Measurements from ENCODE around the gene CCL23.

CCL23 gene

DNA sequence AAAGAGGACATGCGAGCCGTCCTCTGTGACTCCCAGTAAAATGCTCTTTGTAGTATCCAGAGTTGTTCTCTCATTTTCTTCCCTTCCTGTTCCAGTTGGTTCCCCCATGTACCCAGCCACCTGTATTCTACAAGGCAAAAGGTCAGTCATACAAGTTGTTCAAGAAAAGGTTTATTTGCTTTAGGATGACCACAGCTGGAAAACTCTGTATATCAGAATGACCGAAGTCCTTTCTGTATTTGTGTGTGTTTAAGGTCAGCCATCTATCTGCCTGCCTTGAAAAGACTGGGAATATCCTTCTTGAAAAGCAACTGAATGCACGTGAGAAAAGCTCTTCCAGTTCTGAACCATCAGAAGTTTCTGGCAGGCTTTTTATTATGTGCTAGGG lies 44.8 kb downstream of the CCL23 start:
- H3K27me3 ChIP-seq (ENCODE audit: insufficient read depth, low read depth, severe bottlenecking), result no peaks in the 10 kb centered on the region
- H3K9me3 ChIP-seq (ENCODE audit: severe bottlenecking), result no peaks in the 10 kb centered on the region
- no peak for DNase-seq
- no peak for TF ChIP-seq CTCF (IDR thresholded peaks at IDR 0.05; ENCODE audit: low read depth, low read length)
- no peak overlapping the region for H3K4me3 ChIP-seq (ENCODE audit: low read depth, low read length)
- no peaks in the 10 kb centered on the region for H3K36me3 ChIP-seq
- H3K27ac ChIP-seq, result no peak overlapping the region

DNA sequence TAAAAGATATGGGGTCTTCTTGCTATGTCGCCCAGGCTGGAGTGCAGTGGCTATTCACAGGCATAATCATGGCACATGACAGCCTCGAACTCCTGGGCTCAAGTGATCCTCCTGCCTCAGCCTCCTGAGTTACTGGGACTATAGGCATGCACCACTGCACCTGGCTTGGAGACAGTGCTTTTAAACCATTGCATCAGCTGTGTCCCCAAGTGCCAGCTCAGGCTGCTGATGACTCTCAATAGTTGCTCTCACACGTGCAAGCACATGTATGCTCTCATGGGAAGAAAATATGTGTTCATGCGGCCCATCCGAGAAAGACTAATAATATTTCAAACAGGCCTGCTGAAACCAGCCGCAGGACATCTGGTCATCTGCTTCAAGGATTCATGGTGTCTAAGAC lies 45.2 kb downstream of the CCL23 start:
- DNase-seq, result no peak
- Histone ChIP-seq H3K27ac (no peak overlapping the region), H3K27me3 (ENCODE audit: insufficient read depth, low read depth, severe bottlenecking) (no peaks in the 10 kb centered on the region), H3K4me3 (ENCODE audit: low read depth, low read length) (no peak overlapping the region), H3K36me3 (no peaks in the 10 kb centered on the region), H3K9me3 (ENCODE audit: severe bottlenecking) (no peaks in the 10 kb centered on the region)
- TF ChIP-seq CTCF (IDR thresholded peaks at IDR 0.05; ENCODE audit: low read depth, low read length), result no peak

DNA sequence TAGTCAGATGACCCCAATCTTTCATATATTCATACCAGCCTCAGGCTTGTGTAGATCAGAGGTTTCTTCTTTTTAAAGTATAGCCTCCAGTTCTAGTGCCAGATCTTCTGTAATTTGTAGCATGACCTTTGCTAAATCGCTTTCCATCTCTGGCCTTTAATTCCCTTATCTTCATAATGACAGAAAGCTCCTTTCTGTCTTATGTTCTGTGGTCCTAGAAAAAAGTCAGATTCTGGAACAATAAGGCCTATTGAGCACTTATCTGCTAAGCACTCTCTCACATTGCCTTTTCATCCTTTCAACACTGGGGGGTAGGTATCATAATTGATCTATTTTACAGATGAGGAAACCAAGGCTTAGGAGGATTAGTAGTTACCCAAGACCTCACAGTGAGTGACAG lies 45.7 kb downstream of the CCL23 start:
- TF ChIP-seq CTCF (IDR thresholded peaks at IDR 0.05; ENCODE audit: low read depth, low read length), result no peak
- no peaks in the 10 kb centered on the region for H3K27me3 ChIP-seq (ENCODE audit: insufficient read depth, low read depth, severe bottlenecking)

GRCh38 chr17:35969558-35970380 lies 48.0 kb downstream of the CCL23 start:
- Histone ChIP-seq H3K27ac (no peak overlapping the region), H3K27me3 (ENCODE audit: insufficient read depth, low read depth, severe bottlenecking) (no peaks in the 10 kb centered on the region), H3K4me3 (ENCODE audit: low read depth, low read length) (no peak overlapping the region), H3K36me3 (no peaks in the 10 kb centered on the region), H3K9me3 (ENCODE audit: severe bottlenecking) (no peaks in the 10 kb centered on the region)
- peak; percentile 84 for DNase-seq
- peak; percentile 76 for TF ChIP-seq CTCF (IDR thresholded peaks at IDR 0.05; ENCODE audit: low read depth, low read length)

More for the DNA sequence above, 45.7 kb downstream of the CCL23 start:
- DNase-seq, result no peak
- Histone ChIP-seq H3K4me3 (ENCODE audit: low read depth, low read length) (no peak overlapping the region), H3K27ac (no peak overlapping the region), H3K9me3 (ENCODE audit: severe bottlenecking) (no peaks in the 10 kb centered on the region), H3K36me3 (no peaks in the 10 kb centered on the region)

DNA sequence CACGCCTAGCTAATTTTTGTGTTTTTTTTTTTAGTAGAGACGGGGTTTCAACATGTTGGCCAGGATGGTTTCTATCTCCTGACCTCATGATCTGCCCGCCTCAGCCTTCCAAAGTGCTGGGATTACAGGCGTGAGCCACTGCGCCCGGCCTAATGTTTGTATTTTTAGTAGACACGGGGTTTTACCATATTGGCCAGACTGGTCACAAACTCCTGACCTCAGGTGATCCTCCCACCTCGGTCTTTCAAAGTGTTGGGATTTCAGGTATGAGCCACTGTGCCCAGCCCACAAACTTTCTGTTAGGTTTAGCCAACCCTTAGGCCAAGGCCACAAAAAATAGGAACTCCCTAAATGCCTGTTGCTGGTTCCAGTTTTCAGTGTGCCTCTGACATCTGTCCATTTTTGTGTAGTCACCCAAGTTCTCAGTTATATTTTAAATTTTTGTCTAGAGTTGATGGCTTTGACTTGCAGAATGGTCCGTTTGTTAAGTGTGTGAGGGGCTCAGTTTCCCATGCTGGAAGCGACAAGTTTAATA lies 49.2 kb downstream of the CCL23 start:
- Histone ChIP-seq H3K36me3 (no peaks in the 10 kb centered on the region), H3K4me3 (ENCODE audit: low read depth, low read length) (no peak overlapping the region), H3K9me3 (ENCODE audit: severe bottlenecking) (no peaks in the 10 kb centered on the region), H3K27ac (no peak overlapping the region), H3K27me3 (ENCODE audit: insufficient read depth, low read depth, severe bottlenecking) (no peaks in the 10 kb centered on the region)
- DNase-seq, result no peak
- TF ChIP-seq CTCF (IDR thresholded peaks at IDR 0.05; ENCODE audit: low read depth, low read length), result no peak

Data from WERI-Rb-1 (cell line).